Mucosa of descending colon (tissue), 3 donors: ENCODE results near the gene HS6ST3. TPM values are rescaled to one million over a fixed set of nuclear protein-coding genes. Genes with fewer than 3 reads are reported as not detected.
"Not testable (repeated sequence)": the region's sequence is repeated elsewhere in the genome, so short reads cannot be mapped to it uniquely, and the experiment has no call there.

ENCODE experiments used
- ATAC-seq: fragments of 200-7000 bp; cut with Tn5 transposase; one replicate; pipeline ENCODE4 v1.9.1; 2020; ENCODE audit warnings: mild to moderate bottlenecking, moderate library complexity
- DNase-seq, 3 donors: peaks; one replicate each; pipeline ENCODE4 v3.0.0-alpha.2; 2020
- H3K36me3 ChIP-seq: fragments of 200-600 bp; one replicate; pipeline ENCODE4 v1.8.0; 2021; ENCODE audit warnings: low read depth, mild to moderate bottlenecking
- H3K4me1 ChIP-seq: fragments of 200-600 bp; one replicate; pipeline ENCODE4 v1.8.0; 2021; ENCODE audit warnings: low read depth, mild to moderate bottlenecking
- H3K4me3 ChIP-seq: fragments of 200-600 bp; one replicate; pipeline ENCODE4 v1.8.0; 2021; ENCODE audit warnings: mild to moderate bottlenecking
- H3K9me3 ChIP-seq: fragments of 200-600 bp; one replicate; pipeline ENCODE4 v1.8.0; 2021; ENCODE audit warnings: mild to moderate bottlenecking
- CTCF ChIP-seq: fragments of 200-600 bp; IDR thresholded peaks from one replicate; pipeline ENCODE4 v1.8.0; 2022; ENCODE audit warnings: antibody characterized with exemption, mild to moderate bottlenecking
- intact Hi-C, 2 donors: fragments of 100-400 bp; cut with DNase I in 1 of 2; cut with micrococcal nuclease in 1 of 2; formaldehyde crosslinking; loops; one replicate each; pipeline versions ENCODE4 v1.11.0 to v1.11.1; 2022; cut with DNase I, micrococcal nuclease
- total RNA-seq, 3 donors: library from RNA; stranded (reverse); fragmentation: NEBNext Ultra II Directional in 2 of 3; extraction: Animal tissue kit (Norgen Biotek cat#: 25700) in 2 of 3; gene quantifications; one replicate each; pipeline versions ENCODE4 v1.2.1 to v1.2.4, GENCODE V29; 2021 to 2023
- donor health status: DM: no; HTN: no; CAD: no; lungs with moderate emphysema.
- donor health status: DM: no; HTN: no; CAD: no.
- donor health status: DM: no; HTN: yes; CAD: no.

HS6ST3 gene
- total RNA-seq, 3 donors from 2014 or later, result 0.14 to 0.89 TPM; not detected in 1

GRCh38 chr13:96109125-96109524 is 19.2 kb downstream of the HS6ST3 start:
- H3K4me3 ChIP-seq, result no peak overlapping the region
- DNase-seq (no peak), ATAC-seq (no peak)
- peaks cover 16% of the 10 kb centered on the region for H3K9me3 ChIP-seq
- TF ChIP-seq CTCF, result no peak
- H3K4me1 ChIP-seq, result no peaks in the 10 kb centered on the region
- H3K36me3 ChIP-seq, result no peaks in the 10 kb centered on the region
- intact Hi-C loops, result no loop called here

GRCh38 chr13:96112936-96113335 is 23.0 kb downstream of the HS6ST3 start:
- ATAC-seq, result no peak
- peaks cover 11% of the 10 kb centered on the region for H3K9me3 ChIP-seq
- TF ChIP-seq CTCF, result no peak
- no peak overlapping the region for H3K4me3 ChIP-seq
- no peaks in the 10 kb centered on the region for H3K36me3 ChIP-seq
- no peak for DNase-seq
- H3K4me1 ChIP-seq, result no peaks in the 10 kb centered on the region
- intact Hi-C loops, result no loop called here

- H3K9me3 ChIP-seq, H3K36me3 ChIP-seq, ATAC-seq, H3K4me1 ChIP-seq, DNase-seq, H3K4me3 ChIP-seq, intact Hi-C loops: not testable (repeated sequence)
Observed at GRCh38 chr13:96115368-96115767, 25.5 kb downstream of the HS6ST3 start.

DNA sequence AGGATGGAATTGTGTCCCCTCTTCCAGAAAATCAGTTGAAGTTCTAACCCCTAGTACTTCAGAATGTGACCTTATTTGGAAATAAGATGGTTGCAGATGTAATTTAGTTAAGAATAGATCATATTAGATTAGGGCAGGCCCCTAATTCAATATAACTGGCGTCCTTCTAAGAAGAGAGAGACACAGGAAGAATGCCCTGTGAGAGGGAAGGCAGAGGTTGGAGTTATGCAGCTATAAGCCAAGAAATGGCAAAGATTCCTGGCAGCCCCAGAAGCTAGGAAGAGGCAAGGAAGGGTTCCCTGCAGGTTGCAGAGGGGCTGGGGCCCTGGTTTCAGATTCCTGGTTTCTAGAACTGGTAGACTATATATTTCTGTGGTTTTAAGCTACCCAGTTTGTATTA is 30.0 kb downstream of the HS6ST3 start:
- intact Hi-C loops, result no loop called here
- Histone ChIP-seq H3K36me3 (no peaks in the 10 kb centered on the region), H3K4me1 (no peaks in the 10 kb centered on the region), H3K9me3 (no peaks in the 10 kb centered on the region), H3K4me3 (no peak overlapping the region)
- TF ChIP-seq CTCF, result no peak
- DNase-seq (no peak), ATAC-seq (no peak)

DNA sequence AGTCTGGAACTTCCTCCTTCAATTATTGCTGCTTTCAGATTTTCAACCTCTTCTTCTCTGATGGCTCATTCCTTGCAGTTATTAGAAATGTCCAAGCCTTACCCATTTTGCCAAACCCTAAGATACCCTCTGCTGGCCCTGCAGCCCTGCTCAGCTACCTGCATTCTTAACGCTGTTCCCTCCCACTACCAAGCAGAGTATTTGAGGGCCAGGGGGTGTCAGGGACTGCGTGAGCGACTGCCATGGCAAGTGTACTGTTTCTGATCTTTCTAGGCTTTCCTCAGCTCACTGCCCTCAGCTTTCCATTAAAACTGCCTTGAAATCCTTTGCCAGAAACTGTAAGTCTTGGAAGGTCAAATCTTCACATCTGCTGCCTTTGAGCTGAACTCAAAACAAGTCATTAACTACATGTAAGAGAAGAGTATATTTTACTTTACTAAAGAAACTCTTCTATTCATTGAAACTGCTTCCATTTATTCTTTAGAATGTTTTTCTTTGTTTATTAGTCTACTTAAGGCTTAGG is 41.0 kb downstream of the HS6ST3 start:
- intact Hi-C loops, result no loop called here

GRCh38 chr13:96141032-96141431 is 51.1 kb downstream of the HS6ST3 start:
- intact Hi-C loops, result no loop called here
- ATAC-seq, result no peak
- Histone ChIP-seq H3K4me1 (no peaks in the 10 kb centered on the region), H3K36me3 (no peaks in the 10 kb centered on the region), H3K4me3 (no peak overlapping the region), H3K9me3 (no peaks in the 10 kb centered on the region)
- TF ChIP-seq CTCF, result no peak
- no peak for DNase-seq

More for the DNA sequence above, 41.0 kb downstream of the HS6ST3 start:
- Histone ChIP-seq H3K4me3 (no peak overlapping the region), H3K9me3 (no peaks in the 10 kb centered on the region), H3K4me1 (no peaks in the 10 kb centered on the region), H3K36me3 (no peaks in the 10 kb centered on the region)
- no peak for TF ChIP-seq CTCF
- ATAC-seq (no peak), DNase-seq (no peak)
